ENCODE results near the gene CCDC182.

CCDC182 gene

GRCh38 chr17:57784226-57784895, 39.3 kb upstream of the CCDC182 start:
- H2BK12ac ChIP-seq (ENCODE audit: low read length in 2 of 2) = no peak overlapping the region
- no peaks in the 10 kb centered on the region for H3K79me1 ChIP-seq (replicated peaks; ENCODE audit: low read length, poor library complexity, severe bottlenecking)
- H2AK5ac ChIP-seq (ENCODE audit: low read length, severe bottlenecking) = no peak overlapping the region
- peaks cover 7% of the 10 kb centered on the region for H3K4me1 ChIP-seq (ENCODE audit: control insufficient read depth, insufficient read depth, low read depth, low read length)
- no peaks in the 10 kb centered on the region for H3K36me3 ChIP-seq (ENCODE audit: control insufficient read depth in 1 of 2, insufficient read depth in 2 of 2, low read depth in 1 of 2, low read length in 2 of 2)
- no peaks in the 10 kb centered on the region for H3K9me3 ChIP-seq (ENCODE audit: control insufficient read depth, low read length)
- 69% methylated on average over 15 of the region's 15 CpGs for WGBS
- no peak overlapping the region for H3K18ac ChIP-seq (ENCODE audit: low read depth in 1 of 2, low read length in 2 of 2)
- no peak overlapping the region for H2BK15ac ChIP-seq (ENCODE audit: low read depth, poor library complexity, severe bottlenecking)
- no peak overlapping the region for H3K4me3 ChIP-seq (ENCODE audit: insufficient read depth in 1 of 2, low read depth in 1 of 2, low read length in 2 of 2)
- H2BK5ac ChIP-seq (ENCODE audit: low read depth, low read length, poor library complexity, severe bottlenecking) = no peak overlapping the region
- no peak overlapping the region for H3K9ac ChIP-seq (ENCODE audit: low read length)
- DNase-seq = no peak
- no peak overlapping the region for H2AFZ ChIP-seq (ENCODE audit: low read depth, low read length)
- no peak overlapping the region for H4K91ac ChIP-seq (ENCODE audit: low read length)
- no peak overlapping the region for H3K14ac ChIP-seq (ENCODE audit: low read length in 2 of 2)
- H4K8ac ChIP-seq (ENCODE audit: low read length) = no peak overlapping the region
- no peak overlapping the region for H3K4me2 ChIP-seq (ENCODE audit: low read length, poor library complexity, severe bottlenecking)
- H3K27ac ChIP-seq (ENCODE audit: low read length, poor library complexity, severe bottlenecking) = no peak overlapping the region
- peaks cover 66 to 87% of the 10 kb centered on the region in 2 experiments for H3K27me3 ChIP-seq (ENCODE audit: control insufficient read depth in 1 of 2, insufficient read depth in 1 of 2, low read length in 2 of 2)
- no peak overlapping the region for H3K23ac ChIP-seq (ENCODE audit: low read length in 2 of 2)
- no peak overlapping the region for H3K4ac ChIP-seq (ENCODE audit: low read depth in 1 of 2, low read length in 2 of 2)
- no peak overlapping the region for H2BK120ac ChIP-seq (ENCODE audit: low read depth, low read length)

- Histone ChIP-seq H2BK5ac (ENCODE audit: low read depth, low read length, poor library complexity, severe bottlenecking) (no peak overlapping the region), H2BK12ac (ENCODE audit: low read length in 2 of 2) (no peak overlapping the region), H3K27me3 (ENCODE audit: control insufficient read depth in 1 of 2, insufficient read depth in 1 of 2, low read length in 2 of 2) (peaks cover 59 to 78% of the 10 kb centered on the region in 2 experiments), H3K4ac (ENCODE audit: low read depth in 1 of 2, low read length in 2 of 2) (no peak overlapping the region), H2BK15ac (ENCODE audit: low read depth, poor library complexity, severe bottlenecking) (no peak overlapping the region), H2AK5ac (ENCODE audit: low read length, severe bottlenecking) (no peak overlapping the region), H2BK120ac (ENCODE audit: low read depth, low read length) (no peak overlapping the region), H4K91ac (ENCODE audit: low read length) (no peak overlapping the region), H3K4me2 (ENCODE audit: low read length, poor library complexity, severe bottlenecking) (peak overlapping the region; percentile 10), H3K18ac (ENCODE audit: low read depth in 1 of 2, low read length in 2 of 2) (no peak overlapping the region), H4K8ac (ENCODE audit: low read length) (no peak overlapping the region), H3K9me3 (ENCODE audit: control insufficient read depth, low read length) (no peaks in the 10 kb centered on the region), H2AFZ (ENCODE audit: low read depth, low read length) (peak overlapping the region; percentile 74), H3K4me1 (ENCODE audit: control insufficient read depth, insufficient read depth, low read depth, low read length) (peaks cover 7% of the 10 kb centered on the region), H3K23ac (ENCODE audit: low read length in 2 of 2) (peak overlapping the region in 1 of 2 experiments; percentile 86), H3K14ac (ENCODE audit: low read length in 2 of 2) (no peak overlapping the region), H3K27ac (ENCODE audit: low read length, poor library complexity, severe bottlenecking) (no peak overlapping the region), H3K9ac (ENCODE audit: low read length) (no peak overlapping the region), H3K79me1 (replicated peaks; ENCODE audit: low read length, poor library complexity, severe bottlenecking) (no peaks in the 10 kb centered on the region), H3K36me3 (ENCODE audit: control insufficient read depth in 1 of 2, insufficient read depth in 2 of 2, low read depth in 1 of 2, low read length in 2 of 2) (no peaks in the 10 kb centered on the region), H3K4me3 (ENCODE audit: insufficient read depth in 1 of 2, low read depth in 1 of 2, low read length in 2 of 2) (no peak overlapping the region)
- 9% methylated on average over 24 of the region's 25 CpGs for WGBS
- peak; percentile 44 for DNase-seq
These were observed 38.2 kb upstream of the CCDC182 start for GRCh38 chr17:57783338-57783742.

- Histone ChIP-seq H3K9me3 (ENCODE audit: control insufficient read depth, low read length) (no peaks in the 10 kb centered on the region), H3K27ac (ENCODE audit: low read length, poor library complexity, severe bottlenecking) (no peak overlapping the region), H3K79me1 (replicated peaks; ENCODE audit: low read length, poor library complexity, severe bottlenecking) (no peaks in the 10 kb centered on the region), H4K8ac (ENCODE audit: low read length) (no peak overlapping the region), H3K4me3 (ENCODE audit: insufficient read depth in 1 of 2, low read depth in 1 of 2, low read length in 2 of 2) (no peak overlapping the region), H3K27me3 (ENCODE audit: control insufficient read depth in 1 of 2, insufficient read depth in 1 of 2, low read length in 2 of 2) (peaks cover 59 to 73% of the 10 kb centered on the region in 2 experiments), H4K91ac (ENCODE audit: low read length) (peak overlapping the region; percentile 70), H3K4me1 (ENCODE audit: control insufficient read depth, insufficient read depth, low read depth, low read length) (peaks cover 7% of the 10 kb centered on the region), H3K9ac (ENCODE audit: low read length) (no peak overlapping the region), H2BK120ac (ENCODE audit: low read depth, low read length) (no peak overlapping the region), H2BK15ac (ENCODE audit: low read depth, poor library complexity, severe bottlenecking) (no peak overlapping the region), H3K23ac (ENCODE audit: low read length in 2 of 2) (peak overlapping the region in 1 of 2 experiments; percentile 6), H2BK12ac (ENCODE audit: low read length in 2 of 2) (no peak overlapping the region), H3K36me3 (ENCODE audit: control insufficient read depth in 1 of 2, insufficient read depth in 2 of 2, low read depth in 1 of 2, low read length in 2 of 2) (no peaks in the 10 kb centered on the region), H2AFZ (ENCODE audit: low read depth, low read length) (no peak overlapping the region), H2BK5ac (ENCODE audit: low read depth, low read length, poor library complexity, severe bottlenecking) (no peak overlapping the region), H3K4me2 (ENCODE audit: low read length, poor library complexity, severe bottlenecking) (peak overlapping the region; percentile 10), H3K4ac (ENCODE audit: low read depth in 1 of 2, low read length in 2 of 2) (no peak overlapping the region), H3K14ac (ENCODE audit: low read length in 2 of 2) (no peak overlapping the region), H2AK5ac (ENCODE audit: low read length, severe bottlenecking) (no peak overlapping the region), H3K18ac (ENCODE audit: low read depth in 1 of 2, low read length in 2 of 2) (no peak overlapping the region)
- 68% methylated on average over 17 of the region's 20 CpGs for WGBS
- DNase-seq = no peak
These were observed 37.7 kb upstream of the CCDC182 start for GRCh38 chr17:57782647-57783337.

- no peak overlapping the region for H3K27ac ChIP-seq (ENCODE audit: low read length, poor library complexity, severe bottlenecking)
- H2BK12ac ChIP-seq (ENCODE audit: low read length in 2 of 2) = no peak overlapping the region
- H3K4me3 ChIP-seq (ENCODE audit: insufficient read depth in 1 of 2, low read depth in 1 of 2, low read length in 2 of 2) = no peak overlapping the region
- no peak overlapping the region for H3K4ac ChIP-seq (ENCODE audit: low read depth in 1 of 2, low read length in 2 of 2)
- 44% methylated on average over 6 of the region's 6 CpGs for WGBS
- H3K14ac ChIP-seq (ENCODE audit: low read length in 2 of 2) = no peak overlapping the region
- H2BK15ac ChIP-seq (ENCODE audit: low read depth, poor library complexity, severe bottlenecking) = no peak overlapping the region
- no peak overlapping the region for H4K8ac ChIP-seq (ENCODE audit: low read length)
- H3K9me3 ChIP-seq (ENCODE audit: control insufficient read depth, low read length) = no peaks in the 10 kb centered on the region
- H3K18ac ChIP-seq (ENCODE audit: low read depth in 1 of 2, low read length in 2 of 2) = no peak overlapping the region
- H2AFZ ChIP-seq (ENCODE audit: low read depth, low read length) = peak overlapping the region; percentile 10
- H3K36me3 ChIP-seq (ENCODE audit: control insufficient read depth in 1 of 2, insufficient read depth in 2 of 2, low read depth in 1 of 2, low read length in 2 of 2) = no peaks in the 10 kb centered on the region
- DNase-seq = no peak
- no peak overlapping the region for H3K9ac ChIP-seq (ENCODE audit: low read length)
- no peak overlapping the region for H3K4me2 ChIP-seq (ENCODE audit: low read length, poor library complexity, severe bottlenecking)
- peaks cover 58 to 73% of the 10 kb centered on the region in 2 experiments for H3K27me3 ChIP-seq (ENCODE audit: control insufficient read depth in 1 of 2, insufficient read depth in 1 of 2, low read length in 2 of 2)
- H4K91ac ChIP-seq (ENCODE audit: low read length) = no peak overlapping the region
- H2BK5ac ChIP-seq (ENCODE audit: low read depth, low read length, poor library complexity, severe bottlenecking) = no peak overlapping the region
- no peaks in the 10 kb centered on the region for H3K79me1 ChIP-seq (replicated peaks; ENCODE audit: low read length, poor library complexity, severe bottlenecking)
- peak overlapping the region in 1 of 2 experiments; percentile 85 for H3K23ac ChIP-seq (ENCODE audit: low read length in 2 of 2)
- no peak overlapping the region for H2BK120ac ChIP-seq (ENCODE audit: low read depth, low read length)
- no peak overlapping the region for H2AK5ac ChIP-seq (ENCODE audit: low read length, severe bottlenecking)
- H3K4me1 ChIP-seq (ENCODE audit: control insufficient read depth, insufficient read depth, low read depth, low read length) = peaks cover 7% of the 10 kb centered on the region
These were observed 37.0 kb upstream of the CCDC182 start for GRCh38 chr17:57782062-57782490.
